Right atrium auricular region (tissue), 2 donors: ENCODE measurements around the gene FARS2. TPM values are rescaled to one million over a fixed set of nuclear protein-coding genes. Genes with fewer than 3 reads are reported as not detected.

Experiments
- DNase-seq: peaks from one replicate; pipeline ENCODE4 v3.0.0-alpha.2; 2019; ENCODE audit warnings: low spot score
- H3K27ac ChIP-seq, 2 donors: fragments of 200-600 bp; sonication (generic); 1 replicate in 1 of 2; 2 replicates in 1 of 2; pipeline ENCODE4 v1.5.1; 2016 to 2019
- H3K27me3 ChIP-seq, 2 donors: fragments of 200-600 bp; sonication (generic); one replicate each; pipeline versions ENCODE4 v1.5.1 to v1.6.0; 2017 to 2019
- H3K36me3 ChIP-seq: fragments of 200-600 bp; sonication (generic); one replicate; pipeline ENCODE4 v1.5.1; 2016
- H3K4me1 ChIP-seq, 2 donors: fragments of 200-600 bp; sonication (generic); one replicate each; pipeline versions ENCODE4 v1.5.1 to v1.6.0; 2017 to 2019
- H3K4me3 ChIP-seq, 2 donors: fragments of 200-600 bp; sonication (generic); 1 replicate in 1 of 2; 2 replicates in 1 of 2; pipeline ENCODE4 v1.5.1; 2017 to 2019; ENCODE audit warnings: mild to moderate bottlenecking in 1 of 2, moderate library complexity in 1 of 2
- H3K9me3 ChIP-seq, 2 donors: fragments of 200-600 bp; sonication (generic); one replicate each; pipeline ENCODE4 v1.5.1; 2019
- total RNA-seq, 2 donors: library from RNA; depleted of rRNA; stranded (reverse); fragments of >200 nt; gene quantifications; one replicate each; pipeline ENCODE4 v1.1.0, GENCODE V29; 2016
- TF ChIP-seq, protein P1 (sequence below), 2 donors: fragments of 200-600 bp; sonication (generic); IDR thresholded peaks; one replicate each; pipeline ENCODE4 v1.5.1; 2019; ENCODE audit warnings: antibody characterized with exemption in 2 of 2

Gene FARS2
- total RNA-seq, 2 donors from 2014 or later = 9.4 to 15.0 TPM

DNA sequence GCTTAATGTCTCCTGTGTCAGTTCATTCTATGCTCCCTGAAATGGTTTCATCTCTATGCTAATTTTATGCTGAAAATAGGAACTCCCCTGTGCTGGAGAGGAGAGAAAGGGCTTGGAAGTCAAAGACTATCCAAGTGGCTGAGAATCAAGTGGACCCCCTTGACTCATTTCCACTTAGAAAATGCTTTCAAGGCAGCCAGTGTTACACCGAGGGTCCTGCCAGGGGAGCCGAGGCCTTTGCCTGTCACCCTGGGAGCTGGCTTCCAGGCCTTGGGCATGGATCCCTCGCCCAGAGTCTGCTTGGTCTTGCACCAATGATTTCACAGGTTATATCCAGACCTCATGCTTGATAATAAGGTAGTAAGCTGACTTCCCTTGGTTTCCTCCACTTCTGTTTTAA lies 402.8 kb downstream of the FARS2 start:
- no peaks in the 10 kb centered on the region for H3K9me3 ChIP-seq
- DNase-seq = no peak
- TF ChIP-seq, protein P1, sequence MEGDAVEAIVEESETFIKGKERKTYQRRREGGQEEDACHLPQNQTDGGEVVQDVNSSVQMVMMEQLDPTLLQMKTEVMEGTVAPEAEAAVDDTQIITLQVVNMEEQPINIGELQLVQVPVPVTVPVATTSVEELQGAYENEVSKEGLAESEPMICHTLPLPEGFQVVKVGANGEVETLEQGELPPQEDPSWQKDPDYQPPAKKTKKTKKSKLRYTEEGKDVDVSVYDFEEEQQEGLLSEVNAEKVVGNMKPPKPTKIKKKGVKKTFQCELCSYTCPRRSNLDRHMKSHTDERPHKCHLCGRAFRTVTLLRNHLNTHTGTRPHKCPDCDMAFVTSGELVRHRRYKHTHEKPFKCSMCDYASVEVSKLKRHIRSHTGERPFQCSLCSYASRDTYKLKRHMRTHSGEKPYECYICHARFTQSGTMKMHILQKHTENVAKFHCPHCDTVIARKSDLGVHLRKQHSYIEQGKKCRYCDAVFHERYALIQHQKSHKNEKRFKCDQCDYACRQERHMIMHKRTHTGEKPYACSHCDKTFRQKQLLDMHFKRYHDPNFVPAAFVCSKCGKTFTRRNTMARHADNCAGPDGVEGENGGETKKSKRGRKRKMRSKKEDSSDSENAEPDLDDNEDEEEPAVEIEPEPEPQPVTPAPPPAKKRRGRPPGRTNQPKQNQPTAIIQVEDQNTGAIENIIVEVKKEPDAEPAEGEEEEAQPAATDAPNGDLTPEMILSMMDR (IDR thresholded peaks at IDR 0.05) = no peak

DNA sequence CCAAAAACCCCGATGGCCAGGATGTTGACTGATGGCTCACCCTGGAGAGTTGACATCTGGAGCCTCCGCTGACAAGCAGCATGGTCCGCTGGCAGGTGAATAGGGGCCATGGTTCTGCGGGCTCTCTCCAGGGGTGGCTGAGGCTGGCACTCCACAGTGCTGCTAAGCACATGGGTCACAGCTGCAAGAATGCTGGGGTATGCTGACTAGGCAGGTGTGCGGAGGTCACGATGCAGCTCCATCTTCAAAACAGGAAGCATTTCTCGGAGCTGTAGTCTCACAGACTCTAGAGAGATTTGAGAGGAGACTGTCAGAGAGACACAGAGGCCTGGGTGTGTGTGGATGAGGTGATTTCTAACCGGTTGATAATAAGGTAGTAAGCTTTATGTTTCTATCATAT lies 403.9 kb downstream of the FARS2 start:
- Histone ChIP-seq H3K27ac (no peak overlapping the region), H3K27me3 (no peaks in the 10 kb centered on the region), H3K4me1 (no peaks in the 10 kb centered on the region), H3K9me3 (no peaks in the 10 kb centered on the region), H3K4me3 (no peak overlapping the region), H3K36me3 (no peaks in the 10 kb centered on the region)
- DNase-seq = no peak
- TF ChIP-seq, protein P1 (IDR thresholded peaks at IDR 0.05) = no peak

More for the DNA sequence above, 402.8 kb downstream of the FARS2 start:
- H3K27me3 ChIP-seq = no peaks in the 10 kb centered on the region
- no peaks in the 10 kb centered on the region for H3K36me3 ChIP-seq
- H3K27ac ChIP-seq = no peak overlapping the region
- no peak overlapping the region for H3K4me3 ChIP-seq
- no peaks in the 10 kb centered on the region for H3K4me1 ChIP-seq

DNA sequence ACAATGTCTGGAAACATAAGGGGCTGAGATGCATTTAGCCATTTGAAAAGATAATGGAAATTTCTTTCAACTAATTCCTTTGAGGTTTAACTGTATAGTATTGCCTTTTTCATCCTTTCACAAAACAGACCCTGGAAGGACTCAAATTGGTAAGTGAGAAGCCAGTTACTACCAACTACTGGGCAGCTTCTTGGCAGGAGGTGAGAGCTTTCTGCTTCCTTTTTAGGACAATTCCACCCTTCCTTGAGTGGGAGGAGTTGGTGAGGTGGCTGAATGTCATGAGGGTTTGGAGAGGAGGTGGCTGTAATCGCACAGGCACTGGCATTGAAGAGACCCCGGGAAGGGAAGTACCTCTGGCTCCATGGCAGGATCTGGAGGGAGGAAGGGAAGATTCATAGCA lies 404.4 kb downstream of the FARS2 start:
- TF ChIP-seq, protein P1 (IDR thresholded peaks at IDR 0.05) = no peak
- H3K4me1 ChIP-seq = peaks cover 0 to 1% of the 10 kb centered on the region in 2 donors
- H3K4me3 ChIP-seq = no peak overlapping the region
- H3K27ac ChIP-seq = no peak overlapping the region
- H3K9me3 ChIP-seq = no peaks in the 10 kb centered on the region
- DNase-seq = no peak
- no peaks in the 10 kb centered on the region for H3K27me3 ChIP-seq
- no peaks in the 10 kb centered on the region for H3K36me3 ChIP-seq

DNA sequence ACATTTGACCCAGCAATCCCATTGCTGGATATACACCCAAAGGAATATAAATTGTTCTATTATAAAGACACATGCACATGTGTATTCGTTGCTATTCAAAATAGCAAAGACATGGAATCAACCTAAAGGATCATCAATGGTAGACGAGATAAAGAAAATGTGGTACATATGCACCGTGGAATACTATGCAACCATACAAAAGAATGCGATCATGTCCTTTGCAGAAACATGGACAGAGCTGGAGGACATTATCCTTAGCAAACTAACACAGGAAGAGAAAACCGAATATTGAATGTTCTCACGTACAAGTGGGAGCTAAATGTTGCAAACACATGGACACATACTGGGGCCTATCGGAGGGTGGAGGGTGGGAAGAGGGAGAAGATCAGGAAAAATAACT lies 405.4 kb downstream of the FARS2 start:
- TF ChIP-seq, protein P1 (IDR thresholded peaks at IDR 0.05) = no peak
- no peaks in the 10 kb centered on the region for H3K36me3 ChIP-seq
- H3K9me3 ChIP-seq = no peaks in the 10 kb centered on the region
- no peaks in the 10 kb centered on the region for H3K27me3 ChIP-seq
- no peak for DNase-seq
- peaks cover 0 to 12% of the 10 kb centered on the region in 2 donors for H3K4me1 ChIP-seq
- no peak overlapping the region for H3K4me3 ChIP-seq
- no peak overlapping the region for H3K27ac ChIP-seq

DNA sequence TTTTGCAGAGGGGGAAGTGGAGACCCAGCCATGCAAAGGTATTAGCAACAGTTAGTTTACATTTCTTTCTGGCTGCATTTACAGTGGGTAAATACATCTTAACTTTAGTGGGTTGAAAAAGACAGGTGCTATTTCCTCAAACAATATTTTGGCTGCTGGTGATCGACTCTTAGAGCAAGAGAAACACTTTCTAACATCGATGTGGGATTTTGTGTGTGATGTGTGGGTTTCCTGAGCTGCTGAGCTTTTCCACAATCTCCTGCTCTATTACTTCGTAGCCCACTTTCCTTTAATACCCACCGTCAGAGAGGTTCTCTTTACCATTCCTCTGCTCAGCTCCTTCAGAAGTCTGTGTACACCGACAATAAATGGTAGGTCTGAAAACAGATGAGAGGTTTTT lies 406.4 kb downstream of the FARS2 start:
- TF ChIP-seq, protein P1 (IDR thresholded peaks at IDR 0.05) = no peak
- DNase-seq = no peak
- no peaks in the 10 kb centered on the region for H3K27me3 ChIP-seq
- H3K4me1 ChIP-seq = peaks cover 0 to 22% of the 10 kb centered on the region in 2 donors
- no peak overlapping the region for H3K27ac ChIP-seq
- no peaks in the 10 kb centered on the region for H3K9me3 ChIP-seq
- no peak overlapping the region for H3K4me3 ChIP-seq
- no peaks in the 10 kb centered on the region for H3K36me3 ChIP-seq

DNA sequence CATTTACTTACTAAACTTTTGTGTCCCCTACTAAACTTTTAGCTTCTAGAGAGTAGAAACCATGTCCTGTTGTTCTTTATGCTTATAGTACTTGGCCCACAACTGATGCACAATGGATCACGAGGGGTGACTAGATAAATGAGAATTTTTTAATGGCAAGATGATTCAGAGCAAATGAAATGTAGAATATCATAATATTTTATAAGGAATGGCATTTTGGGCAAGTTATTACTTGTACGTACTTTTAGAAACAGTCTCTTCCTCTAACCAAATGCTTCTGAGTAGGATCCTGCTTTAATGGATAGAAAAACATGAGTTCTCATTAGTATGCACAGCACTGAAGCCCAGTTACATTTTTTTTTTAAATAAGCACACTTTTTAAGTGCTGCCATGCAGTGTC lies 409.1 kb downstream of the FARS2 start:
- H3K27me3 ChIP-seq = no peaks in the 10 kb centered on the region
- H3K36me3 ChIP-seq = no peaks in the 10 kb centered on the region
- TF ChIP-seq, protein P1 (IDR thresholded peaks at IDR 0.05) = no peak
- H3K4me1 ChIP-seq = peaks cover 0 to 28% of the 10 kb centered on the region in 2 donors
- no peaks in the 10 kb centered on the region for H3K9me3 ChIP-seq
- DNase-seq = no peak
- H3K27ac ChIP-seq = no peak overlapping the region
- no peak overlapping the region for H3K4me3 ChIP-seq
